GM10266 (cell line): Measurements from ENCODE around the gene HSPE1.

ENCODE experiments used
- DNase-seq: peaks from one replicate; pipeline ENCODE4 v3.0.0; 2012; ENCODE audit errors: extremely low spot score
- CTCF ChIP-seq: IDR thresholded peaks from 2 replicates; pipeline ENCODE4 v1.5.1; 2012; ENCODE audit warnings: mild to moderate bottlenecking, low read depth; ENCODE audit not compliant: control insufficient read depth, insufficient read depth; ENCODE audit errors: missing control alignments

Gene HSPE1

GRCh38 chr2:197486175-197486574 is 14.0 kb upstream of the HSPE1 start:
- DNase-seq: no peak
- TF ChIP-seq CTCF: no peak

GRCh38 chr2:197487385-197487784 is 12.8 kb upstream of the HSPE1 start:
- TF ChIP-seq CTCF: no peak
- DNase-seq: no peak

- no peak for TF ChIP-seq CTCF
- DNase-seq: no peak
These were observed 4.6 kb upstream of the HSPE1 start for GRCh38 chr2:197495433-197496134.

GRCh38 chr2:197496695-197497094 is 3.5 kb upstream of the HSPE1 start:
- DNase-seq: no peak
- TF ChIP-seq CTCF: no peak

- TF ChIP-seq CTCF: no peak
These were observed 2.9 kb upstream of the HSPE1 start for GRCh38 chr2:197497326-197497725.

GRCh38 chr2:197498235-197498936 is 1.8 kb upstream of the HSPE1 start:
- DNase-seq: no peak
- no peak for TF ChIP-seq CTCF

More at GRCh38 chr2:197497326-197497725, 2.9 kb upstream of the HSPE1 start:
- no peak for DNase-seq

GRCh38 chr2:197498937-197499593 is 1.1 kb upstream of the HSPE1 start:
- TF ChIP-seq CTCF: no peak
- DNase-seq: peak; percentile 52
